ENCODE results near the gene SLC6A2.

DNA sequence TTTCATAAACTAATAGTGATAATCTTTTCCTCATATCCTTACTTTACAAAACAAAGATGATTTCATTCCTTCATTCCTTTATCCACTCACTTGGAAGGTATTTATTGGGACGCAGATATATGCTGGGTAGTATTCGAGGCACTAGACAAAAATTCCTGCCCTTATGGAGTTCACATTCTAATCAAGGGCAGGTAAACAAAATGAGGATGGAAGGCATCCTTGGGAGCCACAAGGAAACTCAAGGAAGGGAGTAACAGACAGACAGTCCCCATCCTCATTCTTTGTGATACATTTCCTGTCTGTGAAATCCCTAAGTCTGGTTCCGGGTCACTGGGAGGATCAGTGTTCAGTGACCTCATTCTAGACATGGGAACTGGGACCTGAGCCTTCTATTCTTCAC lies 45.2 kb downstream of the SLC6A2 start:
- TF ChIP-seq CTCF (IDR thresholded peaks at IDR 0.05) (no peak), POLR2A (IDR thresholded peaks at IDR 0.05) (no peak)

Data from right lobe of liver (tissue), 4 donors.